SJSA1 (cell line): ENCODE data around the gene PI4K2A. TPM values are rescaled to one million over a fixed set of nuclear protein-coding genes. Genes with fewer than 3 reads are reported as not detected.

Source experiments
- DNase-seq, 2 experiments: peaks; one replicate each; pipeline ENCODE4 v3.0.0-alpha.2; 2015 to 2020; ENCODE audit warnings: low spot score in 2 of 2, low read depth in 1 of 2
- H3K27ac ChIP-seq: fragments of 250-450 bp; sonication (Bioruptor Pico); 2 replicates; pipeline ENCODE4 v1.5.1; 2020; ENCODE audit warnings: mild to moderate bottlenecking, moderate library complexity
- H3K27me3 ChIP-seq: fragments of 250-450 bp; sonication (Bioruptor Pico); replicated peaks from 2 replicates; pipeline ENCODE4 v1.5.1; 2020; ENCODE audit warnings: mild to moderate bottlenecking, moderate library complexity
- H3K36me3 ChIP-seq: fragments of 250-450 bp; sonication (Bioruptor Pico); 2 replicates; pipeline ENCODE4 v1.5.1; 2020; ENCODE audit warnings: mild to moderate bottlenecking
- H3K4me1 ChIP-seq: fragments of 250-450 bp; sonication (Bioruptor Pico); replicated peaks from 2 replicates; pipeline ENCODE4 v1.6.1; 2021; ENCODE audit warnings: mild to moderate bottlenecking
- H3K4me3 ChIP-seq: fragments of 250-450 bp; sonication (Bioruptor Pico); 2 replicates; pipeline ENCODE4 v1.5.1; 2020; ENCODE audit warnings: mild to moderate bottlenecking
- H3K9me3 ChIP-seq: fragments of 250-450 bp; sonication (Bioruptor Pico); replicated peaks from 2 replicates; pipeline ENCODE4 v1.5.1; 2020; ENCODE audit warnings: mild to moderate bottlenecking
- total RNA-seq: library from RNA; depleted of rRNA; stranded (reverse); fragments of >200 nt; shearing (Covaris generic); gene quantifications from 2 replicates; pipeline ENCODE4 v1.2.3, GENCODE V29; 2014; rRNA removed

The PI4K2A gene
- total RNA-seq = 14.9 and 19.6 TPM in 2 replicates

GRCh38 chr10:97640174-97640867 is at the start of gene PI4K2A:
Gene PI4K2A (plus strand): TSS chr10:97640671. CDS start chr10:97640743, 72 bp downstream.
- H3K27ac ChIP-seq = no peak within 1 kb of the TSS; the same call in 1 of the 2 replicates
- DNase-seq = peak; percentile 96 to 99
- H3K36me3 ChIP-seq = peaks cover 24% of the 10 kb centered on the region
- no peaks in the 10 kb centered on the region for H3K27me3 ChIP-seq
- no peaks in the 10 kb centered on the region for H3K9me3 ChIP-seq
- peak within 1 kb of the TSS; percentile 85 for H3K4me3 ChIP-seq
- H3K4me1 ChIP-seq = peaks cover 5% of the 10 kb centered on the region; the same call in 1 of the 2 replicates

GRCh38 chr10:97590748-97591495 is 49.5 kb upstream of the PI4K2A start:
- H3K27me3 ChIP-seq = no peaks in the 10 kb centered on the region
- DNase-seq = no peak
- peaks cover 4% of the 10 kb centered on the region for H3K4me1 ChIP-seq
- H3K36me3 ChIP-seq = no peaks in the 10 kb centered on the region
- no peak overlapping the region for H3K27ac ChIP-seq
- no peaks in the 10 kb centered on the region for H3K9me3 ChIP-seq
- no peak overlapping the region for H3K4me3 ChIP-seq

GRCh38 chr10:97593421-97593820 is 47.0 kb upstream of the PI4K2A start:
- Histone ChIP-seq H3K4me3 (no peak overlapping the region), H3K4me1 (peaks cover 25% of the 10 kb centered on the region), H3K27me3 (no peaks in the 10 kb centered on the region), H3K36me3 (no peaks in the 10 kb centered on the region), H3K27ac (no peak overlapping the region), H3K9me3 (no peaks in the 10 kb centered on the region)
- no peak for DNase-seq

GRCh38 chr10:97596101-97597082 is 44.1 kb upstream of the PI4K2A start:
- peak; percentile 61 to 62 for DNase-seq
- Histone ChIP-seq H3K4me3 (no peak overlapping the region), H3K9me3 (no peaks in the 10 kb centered on the region), H3K36me3 (no peaks in the 10 kb centered on the region), H3K4me1 (peaks cover 25% of the 10 kb centered on the region), H3K27ac (peak overlapping the region; percentile 22; the same call in 1 of the 2 replicates), H3K27me3 (no peaks in the 10 kb centered on the region)

DNA sequence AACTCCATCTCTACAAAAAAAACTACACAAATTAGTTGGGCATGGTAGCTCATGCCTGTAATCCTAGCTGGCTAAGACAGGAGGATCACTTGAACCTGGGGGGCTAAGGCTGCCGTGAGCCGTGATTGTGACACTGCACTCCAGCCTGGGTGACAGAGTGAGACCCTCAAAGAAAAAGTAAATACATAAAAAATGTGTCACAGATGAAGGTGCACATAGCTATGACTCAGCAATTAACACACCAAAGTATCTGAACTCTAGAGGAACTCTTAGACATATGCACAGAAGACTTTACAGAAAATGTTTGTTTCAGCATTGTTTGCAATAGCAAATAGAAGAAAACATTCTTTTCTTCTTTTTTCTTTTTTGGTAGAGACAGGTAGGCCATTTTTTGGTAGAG is 42.7 kb upstream of the PI4K2A start:
- DNase-seq = no peak
- no peaks in the 10 kb centered on the region for H3K36me3 ChIP-seq
- H3K4me1 ChIP-seq = peaks cover 25% of the 10 kb centered on the region
- H3K9me3 ChIP-seq = no peaks in the 10 kb centered on the region
- no peaks in the 10 kb centered on the region for H3K27me3 ChIP-seq
- H3K27ac ChIP-seq = no peak overlapping the region
- H3K4me3 ChIP-seq = no peak overlapping the region

- peaks cover 25% of the 10 kb centered on the region for H3K4me1 ChIP-seq
- H3K27ac ChIP-seq = no peak overlapping the region
- no peak overlapping the region for H3K4me3 ChIP-seq
- no peaks in the 10 kb centered on the region for H3K9me3 ChIP-seq
- DNase-seq = no peak
- H3K27me3 ChIP-seq = no peaks in the 10 kb centered on the region
- no peaks in the 10 kb centered on the region for H3K36me3 ChIP-seq
Observed at GRCh38 chr10:97598407-97599271, 41.8 kb upstream of the PI4K2A start.

DNA sequence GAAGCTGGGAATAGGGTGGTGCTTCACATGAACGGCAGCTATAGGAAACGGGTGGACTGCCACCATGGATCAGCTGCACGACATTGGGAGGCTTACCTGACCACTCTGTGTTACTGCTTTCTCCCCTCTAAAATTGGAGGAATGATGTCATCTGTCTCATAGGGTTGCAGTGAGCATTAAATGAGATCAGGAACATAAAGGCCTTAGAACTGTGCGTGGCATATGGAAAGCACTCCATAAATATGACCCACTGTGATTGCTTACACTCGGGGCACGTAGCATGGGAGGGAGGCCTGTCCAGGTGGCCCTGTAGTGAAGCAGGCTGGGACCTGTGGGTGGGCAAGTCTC is 41.2 kb upstream of the PI4K2A start:
- H3K27me3 ChIP-seq = no peaks in the 10 kb centered on the region
- peaks cover 25% of the 10 kb centered on the region for H3K4me1 ChIP-seq
- no peaks in the 10 kb centered on the region for H3K9me3 ChIP-seq
- no peak overlapping the region for H3K27ac ChIP-seq
- H3K4me3 ChIP-seq = no peak overlapping the region
- no peak for DNase-seq
- H3K36me3 ChIP-seq = no peaks in the 10 kb centered on the region

GRCh38 chr10:97600616-97601015 is 39.9 kb upstream of the PI4K2A start:
- H3K4me3 ChIP-seq = no peak overlapping the region
- H3K4me1 ChIP-seq = peaks cover 24% of the 10 kb centered on the region
- H3K36me3 ChIP-seq = no peaks in the 10 kb centered on the region
- H3K27ac ChIP-seq = no peak overlapping the region
- H3K9me3 ChIP-seq = no peaks in the 10 kb centered on the region
- DNase-seq = no peak
- no peaks in the 10 kb centered on the region for H3K27me3 ChIP-seq

DNA sequence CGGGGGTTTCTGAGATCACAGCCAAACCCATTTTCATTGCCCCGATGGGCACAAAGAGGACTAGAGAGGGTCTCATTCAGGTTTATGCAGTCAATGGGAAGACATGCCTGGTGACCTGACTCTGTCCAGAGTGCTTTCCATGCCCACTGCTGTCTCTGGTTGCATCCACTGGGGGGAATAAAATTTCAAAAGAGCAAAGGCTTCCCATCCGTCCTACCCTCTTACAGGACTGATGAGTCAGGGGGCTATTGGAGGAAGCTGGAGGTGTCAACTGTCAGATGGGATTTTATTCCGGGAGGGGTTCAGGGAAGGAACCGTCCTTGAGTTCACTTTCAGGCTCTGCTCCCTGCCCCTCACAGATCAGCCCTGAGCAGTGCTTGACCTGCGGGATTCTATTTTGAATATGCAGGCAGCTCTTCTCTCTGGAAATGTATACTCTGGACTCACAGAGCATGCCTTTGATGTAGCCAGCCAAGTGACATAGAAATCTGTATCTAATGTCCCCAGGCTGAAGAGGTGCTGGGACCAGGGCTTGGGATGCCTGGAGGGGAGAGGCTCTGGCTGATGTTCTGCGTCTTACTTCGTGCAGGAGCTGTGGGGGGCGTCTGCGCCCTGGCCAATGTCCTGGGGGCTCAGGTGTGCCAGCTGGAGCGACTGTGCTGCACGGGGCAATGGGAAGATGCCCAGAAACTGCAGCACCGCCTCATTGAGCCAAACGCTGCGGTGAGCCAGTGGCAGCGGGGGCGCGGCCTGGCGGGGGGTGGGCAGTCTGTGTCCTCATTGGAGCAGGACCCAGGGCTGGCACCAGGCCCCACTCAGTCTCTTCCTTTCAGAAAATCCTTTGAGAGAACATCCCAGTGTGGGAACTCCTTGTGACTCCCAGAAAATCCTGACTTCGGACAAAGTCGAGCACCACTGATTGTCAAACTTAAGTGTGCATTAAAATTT is 38.9 kb upstream of the PI4K2A start:
- no peaks in the 10 kb centered on the region for H3K9me3 ChIP-seq
- H3K36me3 ChIP-seq = no peaks in the 10 kb centered on the region
- DNase-seq = no peak
- no peaks in the 10 kb centered on the region for H3K27me3 ChIP-seq
- H3K4me3 ChIP-seq = no peak overlapping the region
- no peak overlapping the region for H3K27ac ChIP-seq
- H3K4me1 ChIP-seq = peaks cover 15% of the 10 kb centered on the region

DNA sequence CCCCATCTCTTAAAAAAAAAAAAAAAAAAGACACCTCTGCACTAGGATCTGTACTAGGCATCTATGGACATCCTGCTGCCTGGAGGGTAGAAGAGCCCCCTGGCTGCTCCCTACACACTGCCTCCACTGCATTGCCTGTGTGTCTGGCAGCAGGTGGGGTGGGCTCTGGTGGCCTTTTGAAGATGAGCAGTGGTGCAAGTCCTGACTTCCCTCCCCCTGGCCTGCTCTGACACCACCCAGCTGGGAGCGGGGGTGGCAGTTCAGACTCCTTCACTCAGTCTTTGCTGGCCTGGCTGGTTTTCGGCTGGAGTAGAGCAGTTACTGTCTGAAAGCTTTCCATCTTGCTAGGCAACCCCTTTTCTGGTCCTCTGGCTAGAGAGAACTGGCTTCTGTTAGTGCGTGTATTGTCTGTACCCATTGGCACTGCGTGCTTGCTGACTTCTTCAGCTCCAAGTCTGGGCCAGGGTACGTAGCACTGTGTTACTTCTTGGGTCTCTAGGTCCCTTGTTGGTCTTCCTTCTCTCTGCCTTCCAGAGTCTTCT is 33.3 kb upstream of the PI4K2A start:
- H3K27ac ChIP-seq = no peak overlapping the region
- DNase-seq = no peak
- no peaks in the 10 kb centered on the region for H3K4me1 ChIP-seq
- no peaks in the 10 kb centered on the region for H3K27me3 ChIP-seq
- no peaks in the 10 kb centered on the region for H3K36me3 ChIP-seq
- H3K4me3 ChIP-seq = no peak overlapping the region
- H3K9me3 ChIP-seq = no peaks in the 10 kb centered on the region

GRCh38 chr10:97608991-97609561 is 31.4 kb upstream of the PI4K2A start:
- H3K9me3 ChIP-seq = no peaks in the 10 kb centered on the region
- H3K27me3 ChIP-seq = no peaks in the 10 kb centered on the region
- H3K36me3 ChIP-seq = no peaks in the 10 kb centered on the region
- H3K4me1 ChIP-seq = no peaks in the 10 kb centered on the region
- no peak overlapping the region for H3K4me3 ChIP-seq
- no peak for DNase-seq
- no peak overlapping the region for H3K27ac ChIP-seq

DNA sequence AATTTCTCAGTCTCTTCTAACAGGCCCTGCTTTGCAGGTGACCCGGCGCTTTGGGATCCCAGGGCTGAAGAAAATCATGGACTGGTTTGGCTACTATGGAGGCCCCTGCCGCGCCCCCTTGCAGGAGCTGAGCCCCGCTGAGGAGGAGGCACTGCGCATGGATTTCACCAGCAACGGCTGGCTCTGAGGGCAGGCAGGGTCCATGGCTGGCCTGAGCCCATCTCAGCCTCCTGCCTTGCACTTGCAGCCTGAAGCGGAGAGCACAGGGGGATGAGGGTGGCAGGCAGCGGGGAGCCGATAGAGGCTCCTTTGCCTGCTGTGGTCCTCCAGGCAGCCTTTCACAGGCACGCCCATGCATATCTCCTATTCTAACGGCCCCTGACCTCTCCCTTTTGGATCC is 29.0 kb upstream of the PI4K2A start:
- Histone ChIP-seq H3K27ac (no peak overlapping the region), H3K36me3 (no peaks in the 10 kb centered on the region), H3K4me1 (no peaks in the 10 kb centered on the region), H3K27me3 (no peaks in the 10 kb centered on the region), H3K4me3 (no peak overlapping the region), H3K9me3 (no peaks in the 10 kb centered on the region)
- DNase-seq = no peak
